Measurements from ENCODE around the gene DNAJB2.
"Not testable (repeated sequence)": the region's sequence is repeated elsewhere in the genome, so short reads cannot be mapped to it uniquely, and the experiment has no call there.

DNAJB2 gene

DNA sequence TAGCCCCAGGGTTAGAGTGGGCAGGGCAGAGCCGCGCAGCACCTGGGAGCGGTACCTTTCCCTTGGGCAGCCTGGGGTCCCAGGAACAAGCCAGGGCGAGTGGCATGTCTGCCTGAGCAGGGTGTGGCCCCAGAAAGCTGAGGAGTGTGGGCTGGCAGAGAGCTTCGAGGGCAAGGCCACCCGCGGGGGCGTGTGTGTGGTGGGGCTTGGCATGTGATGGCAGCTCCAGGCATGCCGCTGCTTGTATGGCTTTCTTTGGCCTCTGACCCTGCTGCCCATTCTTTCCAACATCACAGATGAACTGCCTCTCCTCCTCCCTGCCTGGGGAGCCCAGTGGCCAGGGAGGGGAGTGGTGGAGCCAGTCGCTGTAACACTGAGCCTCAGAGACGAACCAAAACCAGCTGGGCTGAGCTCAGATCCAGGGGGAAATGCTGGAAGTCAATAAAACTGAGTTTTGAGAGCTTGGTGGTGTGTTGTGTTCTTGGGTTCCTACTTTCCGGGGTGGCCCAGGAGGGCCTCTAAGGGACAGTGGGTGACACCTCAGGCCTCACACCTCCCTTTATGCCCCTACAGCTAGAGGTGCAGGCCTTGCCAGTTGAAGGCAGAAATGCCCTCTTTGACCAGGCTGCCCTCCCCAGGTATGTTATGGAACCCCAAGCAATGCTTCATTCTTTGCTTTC, 7.4 kb downstream of the DNAJB2 start:
- no peak for DNase-seq

DNA sequence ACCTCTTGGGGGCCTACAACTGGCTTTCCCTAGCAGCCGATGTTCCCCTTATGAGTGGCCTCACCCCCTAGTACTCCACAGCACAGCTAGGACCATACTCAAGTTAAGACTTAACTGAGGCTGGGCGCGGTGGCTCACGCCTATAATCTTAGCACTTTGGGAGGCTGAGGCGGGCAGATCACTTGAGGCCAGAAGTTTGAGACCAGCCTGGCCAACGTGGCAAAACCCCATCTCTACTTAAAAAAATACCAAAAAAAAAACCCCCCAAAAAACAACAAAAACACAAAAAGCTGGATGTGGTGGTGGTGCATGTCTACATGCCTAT, 7.9 kb downstream of the DNAJB2 start:
- not testable (repeated sequence) for DNase-seq

DNA sequence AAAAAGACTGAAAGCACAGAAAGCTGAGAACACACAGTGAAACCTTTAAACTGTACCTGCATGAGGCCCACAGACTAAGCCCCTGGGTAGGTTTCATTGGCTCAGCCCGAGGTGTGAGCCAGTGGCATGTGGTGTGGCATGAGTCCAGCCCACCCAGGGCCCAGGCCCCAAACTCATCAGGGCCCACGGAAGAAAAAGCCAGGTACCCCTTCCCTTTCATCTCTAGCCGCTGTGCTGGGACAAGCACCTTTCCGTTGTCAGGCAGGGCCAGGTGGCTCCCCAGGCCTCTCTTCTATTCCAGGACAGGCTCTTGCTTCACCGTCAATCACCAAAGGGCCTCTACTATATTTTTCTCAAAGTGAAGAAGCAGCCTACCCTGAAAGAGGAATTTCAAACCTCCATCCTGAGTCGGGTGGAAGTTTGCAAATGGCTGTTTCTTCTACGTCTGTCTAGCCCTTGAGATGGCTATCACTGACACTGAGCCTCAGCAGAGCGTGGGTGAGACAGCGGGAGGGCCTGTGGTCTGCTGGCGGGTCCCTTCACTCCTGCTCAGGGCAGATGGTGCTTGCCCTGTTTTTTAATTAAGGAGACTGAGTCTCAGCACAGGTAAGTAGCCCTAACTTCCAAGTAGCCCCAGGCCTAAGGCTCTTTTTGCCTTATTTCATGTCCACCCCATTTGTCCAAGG, 8.6 kb downstream of the DNAJB2 start:
- DNase-seq = no peak

DNA sequence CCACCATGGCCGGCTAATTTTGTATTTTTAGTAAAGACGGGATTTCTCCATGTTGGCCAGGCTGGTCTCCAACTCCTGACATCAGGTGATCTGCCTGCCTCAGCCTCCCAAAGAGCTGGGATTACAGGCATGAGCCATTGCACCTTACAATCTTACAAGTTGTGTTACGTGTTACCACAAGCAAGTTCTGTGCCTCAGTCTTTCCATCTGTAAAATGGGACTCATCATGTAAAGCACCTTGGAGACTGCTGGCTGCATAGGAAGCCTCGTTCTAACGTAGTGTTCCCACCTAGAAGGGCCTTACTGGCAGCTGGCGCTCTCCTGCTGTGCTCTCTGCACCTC, 10.0 kb downstream of the DNAJB2 start:
- no peak for DNase-seq

DNA sequence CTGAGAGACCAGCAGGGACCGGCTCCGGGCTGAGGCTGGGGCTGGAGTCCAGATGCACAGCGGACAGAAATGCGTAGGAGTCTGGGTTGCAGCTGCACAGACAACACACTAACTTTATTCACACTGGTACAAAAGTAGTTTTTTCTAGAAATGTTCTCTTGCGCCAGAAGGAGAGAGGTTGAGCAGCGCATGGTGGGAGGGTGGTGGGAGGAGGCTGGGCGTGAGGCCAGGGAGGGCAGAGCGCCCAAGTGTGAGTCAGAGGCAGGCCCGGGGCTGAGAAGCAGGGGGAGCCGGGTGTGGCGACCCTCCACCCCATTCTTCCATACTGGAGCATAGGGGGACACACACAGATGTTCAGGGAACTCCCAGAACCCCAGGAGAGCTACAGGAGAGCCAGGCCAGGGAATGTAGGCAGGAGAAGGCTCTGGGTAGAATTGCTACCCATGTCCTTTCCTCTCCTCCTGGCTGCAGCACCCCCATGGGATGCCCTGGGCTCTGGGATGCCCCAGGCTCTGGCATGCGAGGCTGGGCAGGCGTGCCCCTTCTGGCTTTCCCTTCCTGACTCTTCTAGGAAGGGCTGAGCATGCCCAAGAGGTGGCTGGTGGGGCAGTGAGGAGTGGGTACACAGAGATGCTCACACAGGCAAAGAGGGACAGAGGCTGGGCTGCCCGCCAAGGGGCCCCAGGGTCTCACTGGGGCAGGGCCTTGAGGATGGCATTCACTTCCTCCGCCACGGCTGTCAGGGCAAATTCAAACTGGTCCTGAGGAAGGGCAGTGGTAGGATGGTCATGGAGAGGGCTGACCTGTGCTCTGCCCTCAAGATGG, 10.6 kb downstream of the DNAJB2 start:
- peak; percentile 70 for DNase-seq

DNA sequence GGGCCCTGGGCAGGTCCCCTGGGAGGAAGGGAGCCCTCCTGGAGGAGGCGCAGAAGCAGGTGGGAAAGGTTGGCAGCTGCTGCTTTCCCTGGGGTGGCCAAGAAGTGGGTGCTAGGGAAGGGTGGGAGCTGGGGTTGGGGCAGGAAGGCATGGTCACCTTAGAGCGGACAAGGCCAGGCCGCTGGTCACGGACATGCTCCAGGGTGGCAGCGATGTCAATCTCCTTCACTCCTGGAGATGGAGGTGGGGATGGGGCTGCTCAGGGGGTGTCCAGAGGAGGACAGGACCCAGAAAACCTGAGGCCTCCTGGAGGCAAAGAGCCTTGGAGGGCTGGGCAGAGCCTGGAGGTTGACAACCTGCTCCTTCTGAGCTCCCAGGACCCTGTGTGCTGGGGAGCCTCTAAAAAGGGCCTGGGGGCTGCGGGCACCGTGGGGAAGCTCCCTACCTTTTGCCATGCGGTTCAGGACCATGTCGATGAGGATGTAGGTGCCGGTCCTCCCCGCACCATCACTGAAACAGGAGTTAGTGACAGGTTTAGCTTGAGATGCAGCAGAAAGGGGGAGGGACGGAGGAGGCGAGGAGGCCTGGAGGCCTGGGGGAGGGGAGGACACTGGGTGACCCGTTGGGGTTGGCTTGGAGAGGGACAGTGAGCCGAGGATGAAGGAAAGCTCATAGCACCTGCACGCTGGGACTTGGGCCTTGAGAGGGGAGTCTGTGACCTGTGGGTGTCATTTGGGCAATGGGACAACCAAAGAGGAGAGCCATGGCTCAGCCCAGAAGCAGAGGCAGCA, 11.4 kb downstream of the DNAJB2 start:
- no peak for DNase-seq

DNA sequence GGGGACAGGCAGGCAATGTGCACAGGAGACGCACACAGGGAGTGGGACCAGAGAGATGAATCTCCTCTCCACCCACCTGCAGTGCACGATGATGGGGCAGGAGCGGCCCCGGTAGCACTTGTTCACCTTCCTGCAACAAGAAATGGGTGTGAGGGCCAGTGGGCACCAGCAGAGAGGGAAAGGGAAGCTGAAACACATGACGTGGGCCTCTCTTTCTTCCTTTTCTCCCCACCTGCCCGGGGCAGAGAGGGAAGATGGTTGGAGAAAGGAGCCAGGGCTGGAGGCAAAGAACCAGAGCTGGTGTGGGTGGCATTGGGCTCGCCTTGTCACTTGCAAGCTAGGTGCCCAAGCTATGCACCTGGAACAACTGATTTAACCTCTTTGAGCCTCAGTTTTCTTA, 12.2 kb downstream of the DNAJB2 start:
- DNase-seq = no peak

DNA sequence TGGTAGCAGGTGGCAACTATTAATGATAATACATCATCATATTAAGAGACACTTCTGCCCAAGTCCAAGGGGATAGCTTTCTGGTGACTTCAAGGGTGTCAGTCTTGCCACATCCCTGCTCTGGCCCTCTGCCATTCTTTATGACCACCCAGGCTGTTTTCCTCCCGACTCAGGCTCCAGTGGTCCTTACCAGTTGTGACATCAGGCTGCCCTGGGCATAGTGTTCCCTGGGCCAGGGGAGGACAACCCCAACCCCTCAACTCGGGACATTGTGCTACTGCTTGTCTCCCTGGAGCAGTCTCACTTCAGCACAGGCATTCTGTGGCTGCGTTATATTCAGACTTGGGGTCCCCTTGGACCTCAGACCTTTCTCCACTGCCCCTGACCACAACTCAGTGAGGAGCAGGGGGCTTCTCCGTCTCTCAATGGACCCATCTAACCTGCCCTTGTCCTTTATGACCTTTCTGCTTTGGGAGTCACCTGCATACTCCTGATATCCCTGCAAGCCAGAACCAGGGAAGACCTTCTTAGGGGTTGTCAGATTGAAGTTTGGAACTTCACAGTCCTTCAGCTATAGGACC, 12.8 kb downstream of the DNAJB2 start:
- no peak for DNase-seq

DNA sequence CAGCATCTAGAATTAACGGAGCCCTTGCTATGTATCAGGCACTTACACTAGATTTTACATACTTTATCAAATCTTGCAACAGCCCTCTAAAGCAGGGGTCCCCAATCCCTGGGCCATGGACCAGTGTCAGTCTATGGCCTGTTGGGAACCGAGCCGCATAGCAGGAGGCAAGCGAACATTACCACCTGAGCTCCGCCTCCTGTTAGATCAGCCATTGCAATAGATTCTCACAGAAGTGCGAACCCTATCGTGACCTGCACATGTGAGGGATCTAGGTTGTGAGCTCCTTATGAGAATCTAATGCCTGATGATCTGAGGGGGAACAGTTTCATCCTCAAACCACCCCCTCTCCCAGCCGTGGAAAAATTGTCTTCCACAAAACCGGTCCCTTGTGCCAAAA, 13.4 kb downstream of the DNAJB2 start:
- DNase-seq = no peak

DNA sequence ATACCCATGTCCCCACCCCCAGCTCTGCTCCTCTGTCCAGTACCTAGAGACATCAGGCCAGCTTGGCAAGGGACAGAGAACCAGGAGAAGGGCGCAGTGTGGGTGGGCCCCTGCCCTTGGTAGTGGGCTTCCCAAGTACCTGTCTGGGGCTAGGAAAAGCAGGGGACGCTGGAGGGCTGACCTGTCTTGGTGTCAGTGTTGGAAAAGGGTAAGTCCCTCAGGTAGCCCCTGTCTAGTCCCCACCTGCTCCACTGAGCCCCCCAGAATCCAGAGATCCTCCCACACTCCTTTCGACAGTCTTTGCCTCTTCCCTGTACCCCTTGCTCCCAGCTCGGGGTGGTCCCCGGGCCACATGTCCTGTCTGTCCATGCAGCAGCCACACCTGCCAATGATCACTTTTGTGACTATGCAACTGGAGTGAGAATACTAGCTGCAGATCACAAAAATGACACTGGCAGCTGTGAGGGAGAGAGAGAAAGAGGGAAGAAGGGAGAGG, 14.6 kb downstream of the DNAJB2 start:
- no peak for DNase-seq

DNA sequence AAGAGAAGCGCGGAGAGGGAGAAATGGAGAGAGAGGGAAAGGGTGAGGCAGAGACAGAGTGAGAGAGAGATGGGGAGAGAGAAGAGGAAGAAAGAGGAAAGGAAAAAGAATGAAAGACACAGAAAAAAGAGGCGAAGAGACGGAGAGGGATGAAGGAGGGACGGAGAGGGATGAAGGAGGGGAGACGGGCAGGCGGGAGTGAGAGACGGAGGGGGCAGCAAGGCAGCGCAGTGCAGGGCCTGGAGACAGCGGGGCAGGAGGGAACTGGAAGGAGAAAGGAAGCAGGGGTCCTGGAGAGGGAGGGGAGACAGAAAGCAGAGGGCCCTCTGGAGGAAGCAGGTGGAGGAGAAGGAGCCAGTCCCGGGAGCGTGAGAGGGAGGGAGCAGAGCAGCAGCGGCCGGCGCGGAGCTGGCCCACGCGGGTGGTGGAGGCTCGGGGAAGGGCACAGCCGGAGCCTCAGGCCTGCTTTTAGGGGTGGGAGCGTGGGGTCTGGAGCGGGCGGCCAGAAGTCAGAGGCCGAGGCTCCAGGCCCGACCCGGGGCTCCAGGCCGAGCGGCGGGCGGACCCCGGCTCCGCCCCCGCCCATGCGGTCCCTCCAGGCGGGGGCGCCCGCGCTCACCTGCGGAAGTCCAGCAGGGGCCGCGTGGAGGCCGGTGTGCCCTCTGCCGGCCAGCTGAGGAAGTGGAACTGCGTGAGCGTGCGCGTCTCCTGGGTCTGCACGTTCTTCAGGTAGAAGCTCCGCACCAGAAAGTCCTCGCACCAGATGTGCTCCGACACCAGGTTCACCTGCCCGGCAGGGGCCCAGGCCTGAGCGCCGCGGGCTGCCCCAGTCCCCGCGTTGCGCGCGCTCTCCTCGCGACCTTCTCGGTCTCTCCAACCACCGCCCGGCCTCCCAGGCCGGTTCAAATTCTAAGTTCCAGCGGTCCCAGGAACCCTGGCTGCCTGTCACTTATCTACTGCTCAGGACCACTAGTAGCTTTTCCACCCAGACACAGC, 15.5 kb downstream of the DNAJB2 start:
- DNase-seq = peak; percentile 74

DNA sequence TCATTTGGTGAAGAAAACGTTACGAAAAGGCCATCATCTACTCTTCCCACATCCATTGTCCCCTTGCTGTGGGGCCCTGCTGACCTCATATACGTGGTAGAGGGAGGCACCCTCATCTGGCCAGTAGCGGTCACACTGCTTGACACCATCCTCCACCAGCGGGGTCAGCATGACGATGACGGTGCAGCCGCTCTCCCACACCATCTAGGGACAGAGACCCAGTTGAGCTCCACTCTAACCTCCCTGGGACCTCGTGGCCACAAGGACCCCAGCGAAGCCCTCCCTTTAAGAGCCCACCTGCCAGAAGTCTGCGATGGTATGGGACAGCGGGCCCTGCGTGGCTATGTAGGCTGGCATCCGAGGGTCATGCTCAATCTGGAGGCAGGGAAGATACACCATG, 17.0 kb downstream of the DNAJB2 start:
- DNase-seq = no peak

DNA sequence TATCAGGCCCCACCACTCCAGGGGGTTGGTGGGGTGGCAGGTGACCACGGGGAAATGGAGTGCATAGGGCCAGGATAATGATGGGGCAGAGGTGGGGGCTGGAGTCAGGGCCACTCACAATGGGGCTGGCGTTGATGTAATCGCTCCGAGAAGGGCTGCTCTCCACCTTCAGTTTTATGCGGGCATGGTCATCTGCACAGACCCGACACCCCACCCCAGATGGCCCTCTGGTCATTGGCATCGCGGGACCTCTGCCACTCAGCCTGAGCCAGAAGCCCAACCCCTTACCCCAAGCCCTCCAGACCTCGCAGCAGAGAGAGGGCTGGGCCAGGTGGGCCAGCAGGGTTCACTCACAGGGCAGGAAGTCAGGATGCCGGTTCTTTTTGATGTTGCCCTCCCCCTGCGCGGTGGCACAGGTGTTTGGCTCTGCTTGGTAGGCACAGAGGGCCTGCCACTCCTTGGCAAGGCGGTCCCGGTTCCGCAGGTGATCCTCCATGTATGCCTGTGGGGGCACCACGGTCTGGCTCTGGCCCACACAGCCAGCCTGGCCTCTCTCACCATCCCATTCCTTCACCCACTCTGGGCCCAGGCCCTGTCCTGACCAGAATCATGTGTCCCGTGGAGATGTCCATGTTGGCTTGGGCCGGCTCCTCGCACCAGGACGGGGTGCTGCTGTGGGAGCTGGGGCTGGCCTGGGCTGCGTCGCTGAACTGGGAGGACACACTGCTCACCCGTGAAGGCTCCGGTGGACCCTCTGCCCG, 17.6 kb downstream of the DNAJB2 start:
- no peak for DNase-seq

DNA sequence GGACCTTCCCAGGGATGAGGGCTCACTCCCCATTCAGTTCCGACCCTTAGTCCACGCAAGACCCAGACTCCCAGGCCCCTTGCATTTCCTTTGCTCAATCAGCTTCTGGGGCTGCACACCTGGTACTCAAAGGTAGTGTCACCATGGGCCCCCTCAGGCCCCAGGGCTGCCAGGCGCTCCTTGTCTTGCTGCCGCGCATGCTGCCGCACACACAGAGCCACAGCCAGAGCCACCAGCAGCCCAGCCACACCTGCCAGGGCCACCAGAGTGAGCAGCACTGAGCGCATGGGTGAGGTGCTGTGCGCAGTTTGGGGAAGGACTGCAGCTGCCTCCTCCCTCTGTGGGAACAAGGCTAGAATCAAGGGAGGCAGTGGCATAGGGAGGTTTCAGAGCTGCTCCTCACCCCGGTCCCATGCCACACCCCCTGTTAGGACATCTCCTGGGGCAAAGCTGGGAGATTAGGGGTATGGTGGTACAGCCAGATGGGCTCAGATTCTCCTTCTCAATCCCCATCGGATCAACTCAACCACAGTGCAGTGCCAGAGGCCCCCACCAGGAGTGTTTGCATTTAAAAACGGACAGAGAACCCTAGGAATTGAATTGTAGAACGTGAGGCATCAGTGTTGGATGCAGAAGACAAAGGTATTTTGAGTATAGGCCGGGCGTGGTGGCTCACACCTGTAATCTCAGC, 18.7 kb downstream of the DNAJB2 start:
- no peak for DNase-seq

DNA sequence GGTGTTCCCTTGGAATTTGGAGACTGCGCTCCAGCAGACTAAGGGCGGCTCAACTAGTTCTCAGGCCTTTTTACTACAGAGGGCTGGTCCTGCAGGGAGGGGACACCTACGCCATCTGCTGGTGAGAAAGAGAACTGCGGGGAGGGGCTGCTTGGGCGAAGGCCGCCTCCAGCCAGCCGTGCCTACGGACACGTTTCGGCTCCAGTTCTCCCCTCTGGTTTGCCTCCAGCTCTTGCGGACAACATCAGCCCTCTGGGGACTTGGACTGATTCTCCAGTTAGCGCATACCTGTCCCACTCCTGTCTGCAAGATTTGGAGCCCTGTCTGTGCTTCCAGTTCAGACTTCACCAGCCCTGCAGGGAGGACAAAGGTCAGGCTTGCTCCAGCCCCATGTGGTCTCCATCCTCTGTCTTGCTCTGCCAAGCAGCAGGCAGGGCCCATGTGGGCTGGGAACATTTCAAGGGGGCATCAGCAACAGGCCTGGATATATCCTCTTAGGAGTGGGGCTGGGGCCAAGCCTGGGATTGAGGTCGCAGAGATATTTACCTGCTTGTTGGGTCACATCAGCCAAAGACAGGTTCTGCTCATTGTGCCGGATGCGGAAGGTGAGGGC, 19.7 kb downstream of the DNAJB2 start:
- peak; percentile 50 for DNase-seq

DNA sequence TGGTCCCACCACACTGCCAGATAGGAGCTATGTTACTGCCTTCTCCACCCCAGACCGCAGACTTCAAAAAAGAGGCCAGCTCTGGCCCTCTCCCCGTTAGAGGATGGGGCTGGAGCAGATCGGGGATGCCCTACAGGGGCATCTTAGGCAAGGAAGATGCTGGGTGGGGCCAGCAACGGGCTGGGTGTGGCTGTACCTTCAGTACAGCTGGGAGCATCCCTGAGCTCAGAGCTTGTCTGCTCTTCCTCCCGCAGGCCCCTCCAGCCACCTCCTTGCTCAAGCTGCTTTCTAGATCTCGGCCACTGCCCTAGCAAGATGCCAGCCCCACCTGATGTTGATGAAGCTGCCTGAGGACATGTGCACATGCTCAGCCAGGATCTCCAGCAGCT, 20.2 kb downstream of the DNAJB2 start:
- DNase-seq = no peak

DNA sequence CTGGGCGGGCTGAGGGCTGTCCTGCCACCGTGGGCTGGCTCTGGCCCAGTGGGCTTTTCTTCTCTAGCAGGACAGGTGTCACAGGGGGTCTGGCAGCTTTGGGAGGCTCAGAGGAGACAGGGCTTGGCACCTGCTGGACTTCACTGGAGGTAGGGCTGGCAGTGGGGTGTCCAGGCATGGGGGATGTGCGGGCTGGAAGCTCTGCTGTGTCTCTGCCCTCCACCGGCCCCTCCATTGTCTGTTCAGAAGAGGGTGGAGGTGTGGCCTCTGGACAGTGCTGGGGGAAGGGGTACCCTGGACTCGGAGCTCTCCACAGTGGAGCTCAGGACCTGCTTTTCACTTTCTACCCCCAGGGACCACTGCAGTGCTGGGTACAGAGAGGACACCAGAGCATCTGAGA, 20.9 kb downstream of the DNAJB2 start:
- DNase-seq = no peak

DNA sequence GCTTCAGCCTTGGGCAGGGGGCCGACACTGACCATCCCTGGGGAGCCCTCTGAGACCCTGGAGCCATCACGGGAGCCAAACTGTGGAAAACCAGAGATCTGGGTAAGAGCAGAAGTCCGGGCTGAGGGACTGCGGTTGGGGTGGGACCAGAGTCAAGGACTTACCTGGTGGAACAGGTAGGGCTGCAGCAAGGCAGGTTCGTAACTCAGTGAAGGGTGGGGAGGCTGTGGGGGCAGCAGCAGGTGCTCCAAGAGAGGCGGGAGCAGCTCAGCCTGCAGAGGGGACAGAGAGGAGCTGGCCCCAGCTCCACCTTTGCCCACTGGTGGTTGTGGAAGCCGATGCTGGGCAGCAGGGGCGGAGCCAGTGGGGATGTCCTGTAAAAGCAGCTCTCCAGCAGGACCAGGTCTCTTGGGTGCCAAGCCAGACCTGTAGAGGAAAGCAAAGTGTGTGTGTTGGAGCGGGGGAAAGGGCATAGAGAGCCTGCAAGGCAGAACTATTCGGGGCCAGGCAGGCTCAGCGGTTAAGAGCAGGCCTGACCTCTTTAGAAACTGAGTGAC, 23.3 kb downstream of the DNAJB2 start:
- DNase-seq = no peak

DNA sequence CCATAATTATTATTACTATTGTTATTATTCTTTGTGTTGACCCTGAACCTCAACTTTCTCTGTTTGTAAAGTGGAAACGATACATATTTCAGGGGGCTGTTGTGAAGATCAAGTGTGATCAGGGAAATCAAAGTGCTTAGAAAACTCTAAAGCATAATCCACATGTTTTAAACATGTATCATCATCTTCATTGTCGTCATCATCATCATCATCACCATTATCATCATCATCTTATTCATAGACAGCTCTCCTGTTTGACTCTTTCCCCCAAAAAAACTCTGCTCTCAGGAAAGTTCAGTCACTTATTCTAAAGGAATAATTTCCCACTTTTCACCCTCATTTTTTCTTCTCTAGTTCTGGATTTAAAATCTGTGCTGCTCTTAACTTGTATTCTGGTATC, 25.1 kb downstream of the DNAJB2 start:
- DNase-seq = no peak

Data from kidney glomerular epithelial cell (primary cell).